ENCODE results near the gene XCR1. TPM values are rescaled to one million over a fixed set of nuclear protein-coding genes. Genes with fewer than 3 reads are reported as not detected.

The XCR1 gene
- total and polyA plus RNA-seq, 2 experiments from 2014 or later, result not detected

DNA sequence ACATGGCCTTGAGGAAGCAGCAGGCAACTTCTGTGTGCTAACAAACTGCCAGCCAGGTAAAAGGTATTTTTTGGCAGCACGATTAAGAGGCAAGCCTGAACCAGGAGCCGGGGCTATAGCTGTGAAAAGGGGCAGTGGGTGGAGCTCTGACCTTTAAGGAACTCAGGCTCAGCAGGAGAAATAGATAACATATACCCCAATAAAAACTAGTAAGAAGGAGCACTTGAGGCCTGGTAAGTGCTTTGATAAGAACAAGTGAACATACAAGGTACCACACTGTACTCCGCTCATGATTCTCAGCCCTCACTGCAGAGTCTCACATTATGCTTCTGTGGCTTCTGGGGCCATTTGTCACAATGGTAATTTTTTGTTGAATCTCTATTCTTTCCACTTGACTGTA lies 37.1 kb downstream of the XCR1 start:
- peaks cover 34% of the 10 kb centered on the region for H3K4me1 Mint-ChIP-seq
- no peak overlapping the region for H3K27ac ChIP-seq (ENCODE audit: low read depth)
- H3K79me2 ChIP-seq (replicated peaks; ENCODE audit: insufficient read depth), result peaks cover 83% of the 10 kb centered on the region
- no peak for ATAC-seq
- no peaks in the 10 kb centered on the region for H3K9me2 ChIP-seq (ENCODE audit: insufficient read depth)
- no peak overlapping the region for H2AFZ ChIP-seq
- H3K4me3 Mint-ChIP-seq, result no peak overlapping the region
- 0 out of 3 replicates have a peak, but pooled peaks cover under 1% of the 10 kb centered on the region for H3K36me3 Mint-ChIP-seq (ENCODE audit: low read depth)
- no peaks in the 10 kb centered on the region for H3K36me3 ChIP-seq (ENCODE audit: insufficient read depth)
- no peak overlapping the region for H3K4me2 ChIP-seq
- H3F3A ChIP-seq (replicated peaks; ENCODE audit: low read depth), result no peaks in the 10 kb centered on the region
- H3K27me3 ChIP-seq (ENCODE audit: insufficient read depth), result no peaks in the 10 kb centered on the region
- no peak for TF ChIP-seq EZH2 (IDR thresholded peaks at IDR 0.05; ENCODE audit: low read depth, unreplicated experiment)
- TF ChIP-seq CREB1 (CRISPR knock-in tag; IDR thresholded peaks at IDR 0.05; ENCODE audit: low read depth), result no peak
- TF ChIP-seq EZH2phosphoT487 (IDR thresholded peaks at IDR 0.05; ENCODE audit: unreplicated experiment), result no peak
- TF ChIP-seq STAT1 (IDR thresholded peaks at IDR 0.05; ENCODE audit: unreplicated experiment), result no peak
- no peak for TF ChIP-seq JUNB (IDR thresholded peaks at IDR 0.05; ENCODE audit: unreplicated experiment)
- no peak for TF ChIP-seq ZNF114 (CRISPR knock-in tag; IDR thresholded peaks at IDR 0.05)
- TF ChIP-seq, protein P1, sequence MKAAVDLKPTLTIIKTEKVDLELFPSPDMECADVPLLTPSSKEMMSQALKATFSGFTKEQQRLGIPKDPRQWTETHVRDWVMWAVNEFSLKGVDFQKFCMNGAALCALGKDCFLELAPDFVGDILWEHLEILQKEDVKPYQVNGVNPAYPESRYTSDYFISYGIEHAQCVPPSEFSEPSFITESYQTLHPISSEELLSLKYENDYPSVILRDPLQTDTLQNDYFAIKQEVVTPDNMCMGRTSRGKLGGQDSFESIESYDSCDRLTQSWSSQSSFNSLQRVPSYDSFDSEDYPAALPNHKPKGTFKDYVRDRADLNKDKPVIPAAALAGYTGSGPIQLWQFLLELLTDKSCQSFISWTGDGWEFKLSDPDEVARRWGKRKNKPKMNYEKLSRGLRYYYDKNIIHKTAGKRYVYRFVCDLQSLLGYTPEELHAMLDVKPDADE (IDR thresholded peaks at IDR 0.05), result no peak
- no peak for TF ChIP-seq NANOG (IDR thresholded peaks at IDR 0.05; ENCODE audit: borderline replicate concordance)
- no peak for TF ChIP-seq POLR2AphosphoS5 (IDR thresholded peaks at IDR 0.05; ENCODE audit: low read depth)
- TF ChIP-seq REST (IDR thresholded peaks at IDR 0.05; ENCODE audit: unreplicated experiment), result no peak
- no peak for TF ChIP-seq ZNF331 (CRISPR knock-in tag; IDR thresholded peaks at IDR 0.05; ENCODE audit: low read depth)
- TF ChIP-seq CTCF (conservative IDR thresholded peaks at IDR 0.05; ENCODE audit: low read depth in 2 of 2), result no peak
- TF ChIP-seq, protein P2, sequence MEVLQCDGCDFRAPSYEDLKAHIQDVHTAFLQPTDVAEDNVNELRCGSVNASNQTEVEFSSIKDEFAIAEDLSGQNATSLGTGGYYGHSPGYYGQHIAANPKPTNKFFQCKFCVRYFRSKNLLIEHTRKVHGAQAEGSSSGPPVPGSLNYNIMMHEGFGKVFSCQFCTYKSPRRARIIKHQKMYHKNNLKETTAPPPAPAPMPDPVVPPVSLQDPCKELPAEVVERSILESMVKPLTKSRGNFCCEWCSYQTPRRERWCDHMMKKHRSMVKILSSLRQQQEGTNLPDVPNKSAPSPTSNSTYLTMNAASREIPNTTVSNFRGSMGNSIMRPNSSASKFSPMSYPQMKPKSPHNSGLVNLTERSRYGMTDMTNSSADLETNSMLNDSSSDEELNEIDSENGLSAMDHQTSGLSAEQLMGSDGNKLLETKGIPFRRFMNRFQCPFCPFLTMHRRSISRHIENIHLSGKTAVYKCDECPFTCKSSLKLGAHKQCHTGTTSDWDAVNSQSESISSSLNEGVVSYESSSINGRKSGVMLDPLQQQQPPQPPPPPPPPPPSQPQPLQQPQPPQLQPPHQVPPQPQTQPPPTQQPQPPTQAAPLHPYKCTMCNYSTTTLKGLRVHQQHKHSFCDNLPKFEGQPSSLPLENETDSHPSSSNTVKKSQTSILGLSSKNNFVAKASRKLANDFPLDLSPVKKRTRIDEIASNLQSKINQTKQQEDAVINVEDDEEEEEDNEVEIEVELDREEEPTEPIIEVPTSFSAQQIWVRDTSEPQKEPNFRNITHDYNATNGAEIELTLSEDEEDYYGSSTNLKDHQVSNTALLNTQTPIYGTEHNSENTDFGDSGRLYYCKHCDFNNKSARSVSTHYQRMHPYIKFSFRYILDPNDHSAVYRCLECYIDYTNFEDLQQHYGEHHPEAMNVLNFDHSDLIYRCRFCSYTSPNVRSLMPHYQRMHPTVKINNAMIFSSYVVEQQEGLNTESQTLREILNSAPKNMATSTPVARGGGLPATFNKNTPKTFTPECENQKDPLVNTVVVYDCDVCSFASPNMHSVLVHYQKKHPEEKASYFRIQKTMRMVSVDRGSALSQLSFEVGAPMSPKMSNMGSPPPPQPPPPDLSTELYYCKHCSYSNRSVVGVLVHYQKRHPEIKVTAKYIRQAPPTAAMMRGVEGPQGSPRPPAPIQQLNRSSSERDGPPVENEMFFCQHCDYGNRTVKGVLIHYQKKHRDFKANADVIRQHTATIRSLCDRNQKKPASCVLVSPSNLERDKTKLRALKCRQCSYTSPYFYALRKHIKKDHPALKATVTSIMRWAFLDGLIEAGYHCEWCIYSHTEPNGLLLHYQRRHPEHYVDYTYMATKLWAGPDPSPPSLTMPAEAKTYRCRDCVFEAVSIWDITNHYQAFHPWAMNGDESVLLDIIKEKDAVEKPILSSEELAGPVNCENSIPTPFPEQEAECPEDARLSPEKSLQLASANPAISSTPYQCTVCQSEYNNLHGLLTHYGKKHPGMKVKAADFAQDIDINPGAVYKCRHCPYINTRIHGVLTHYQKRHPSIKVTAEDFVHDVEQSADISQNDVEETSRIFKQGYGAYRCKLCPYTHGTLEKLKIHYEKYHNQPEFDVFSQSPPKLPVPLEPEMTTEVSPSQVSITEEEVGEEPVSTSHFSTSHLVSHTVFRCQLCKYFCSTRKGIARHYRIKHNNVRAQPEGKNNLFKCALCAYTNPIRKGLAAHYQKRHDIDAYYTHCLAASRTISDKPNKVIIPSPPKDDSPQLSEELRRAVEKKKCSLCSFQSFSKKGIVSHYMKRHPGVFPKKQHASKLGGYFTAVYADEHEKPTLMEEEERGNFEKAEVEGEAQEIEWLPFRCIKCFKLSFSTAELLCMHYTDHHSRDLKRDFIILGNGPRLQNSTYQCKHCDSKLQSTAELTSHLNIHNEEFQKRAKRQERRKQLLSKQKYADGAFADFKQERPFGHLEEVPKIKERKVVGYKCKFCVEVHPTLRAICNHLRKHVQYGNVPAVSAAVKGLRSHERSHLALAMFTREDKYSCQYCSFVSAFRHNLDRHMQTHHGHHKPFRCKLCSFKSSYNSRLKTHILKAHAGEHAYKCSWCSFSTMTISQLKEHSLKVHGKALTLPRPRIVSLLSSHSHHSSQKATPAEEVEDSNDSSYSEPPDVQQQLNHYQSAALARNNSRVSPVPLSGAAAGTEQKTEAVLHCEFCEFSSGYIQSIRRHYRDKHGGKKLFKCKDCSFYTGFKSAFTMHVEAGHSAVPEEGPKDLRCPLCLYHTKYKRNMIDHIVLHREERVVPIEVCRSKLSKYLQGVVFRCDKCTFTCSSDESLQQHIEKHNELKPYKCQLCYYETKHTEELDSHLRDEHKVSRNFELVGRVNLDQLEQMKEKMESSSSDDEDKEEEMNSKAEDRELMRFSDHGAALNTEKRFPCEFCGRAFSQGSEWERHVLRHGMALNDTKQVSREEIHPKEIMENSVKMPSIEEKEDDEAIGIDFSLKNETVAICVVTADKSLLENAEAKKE (CRISPR knock-in tag; IDR thresholded peaks at IDR 0.05), result no peak
- DNase-seq (ENCODE audit: low spot score), result no peak
- H3K27ac Mint-ChIP-seq, result 0 out of 2 replicates have a peak overlapping the region, but pooled peaks have one; percentile 29
- peaks cover 11% of the 10 kb centered on the region for H3K27me3 Mint-ChIP-seq (ENCODE audit: insufficient read depth, low read depth, poor library complexity)
- H3K4me1 ChIP-seq (ENCODE audit: insufficient read depth), result peaks cover 30% of the 10 kb centered on the region
- no peaks in the 10 kb centered on the region; the same call in 2 of the 3 replicates for H3K9me3 Mint-ChIP-seq
- no peak overlapping the region for H3K4me3 ChIP-seq
- H4K20me1 ChIP-seq (replicated peaks; ENCODE audit: insufficient read depth), result peaks cover 6% of the 10 kb centered on the region
